HG03108 (cell line): ENCODE measurements around the gene MYLK2.
"Not testable (repeated sequence)": the region's sequence is repeated elsewhere in the genome, so short reads cannot be mapped to it uniquely, and the experiment has no call there.

Experiments
- ATAC-seq: cut with Tn5 transposase; IDR thresholded peaks from one replicate; pipeline ENCODE4 v1.9.1; 2021; ENCODE audit warnings: moderate library complexity; ENCODE audit not compliant: unreplicated experiment

The MYLK2 gene

GRCh38 chr20:31815408-31816188 is 3.6 kb upstream of the MYLK2 start:
- ATAC-seq = no peak

- no peak for ATAC-seq
Measured at GRCh38 chr20:31816221-31816620, 2.9 kb upstream of the MYLK2 start.

GRCh38 chr20:31817461-31817860 is 1.7 kb upstream of the MYLK2 start:
- no peak for ATAC-seq

GRCh38 chr20:31818376-31818908 is 714 bp upstream of the MYLK2 start:
- ATAC-seq = no peak

GRCh38 chr20:31820228-31820627 is 1.1 kb downstream of the MYLK2 start:
- no peak for ATAC-seq

GRCh38 chr20:31821427-31821826 is 2.3 kb downstream of the MYLK2 start:
- ATAC-seq = no peak

- ATAC-seq = no peak
Measured at GRCh38 chr20:31822421-31823330, 3.5 kb downstream of the MYLK2 start.

GRCh38 chr20:31823360-31824124 is 4.4 kb downstream of the MYLK2 start:
- no peak for ATAC-seq

GRCh38 chr20:31824125-31824485 is 4.9 kb downstream of the MYLK2 start:
- no peak for ATAC-seq

GRCh38 chr20:31824554-31825313 is 5.6 kb downstream of the MYLK2 start:
- no peak for ATAC-seq

- ATAC-seq = no peak
Measured at GRCh38 chr20:31826074-31826473, 6.9 kb downstream of the MYLK2 start.

GRCh38 chr20:31827059-31827458 is 7.9 kb downstream of the MYLK2 start:
- no peak for ATAC-seq

- ATAC-seq = not testable (repeated sequence)
Measured at GRCh38 chr20:31828016-31828415, 8.9 kb downstream of the MYLK2 start.

GRCh38 chr20:31829731-31830130 is 10.6 kb downstream of the MYLK2 start:
- no peak for ATAC-seq

- no peak for ATAC-seq
Measured at GRCh38 chr20:31830406-31830981, 11.3 kb downstream of the MYLK2 start.

GRCh38 chr20:31831211-31831610 is 12.1 kb downstream of the MYLK2 start:
- no peak for ATAC-seq

- no peak for ATAC-seq
Measured at GRCh38 chr20:31831771-31832306, 12.7 kb downstream of the MYLK2 start.

GRCh38 chr20:31833130-31833930 is 14.2 kb downstream of the MYLK2 start:
- ATAC-seq = no peak
